Psoas muscle (tissue), 8 donors: ENCODE data around the gene ATP8A1. TPM values are rescaled to one million over a fixed set of nuclear protein-coding genes. Genes with fewer than 3 reads are reported as not detected.

Source experiments
- ATAC-seq, 4 donors: fragments of 200-7000 bp; cut with Tn5 transposase; one replicate each; pipeline ENCODE4 v1.9.1; 2020; ENCODE audit warnings: moderate library complexity in 3 of 4, mild to moderate bottlenecking in 2 of 4
- DNase-seq, 2 donors: peaks; one replicate each; pipeline ENCODE4 v3.0.0-alpha.2; 2020
- H3K27ac ChIP-seq: fragments of 200-600 bp; one replicate; pipeline ENCODE4 v1.8.0; 2022
- H3K27me3 ChIP-seq, 3 donors: fragments of 200-600 bp in 1 of 3; one replicate each; pipeline versions ENCODE4 v1.6.1 to v1.8.0; 2013 to 2022; ENCODE audit warnings: low read length in 2 of 3, mild to moderate bottlenecking in 2 of 3, moderate library complexity in 1 of 3; ENCODE audit not compliant: insufficient read depth in 3 of 3
- H3K36me3 ChIP-seq, 2 donors: fragments of 200-600 bp in 1 of 2; one replicate each; pipeline versions ENCODE4 v1.6.1 to v1.8.0; 2013 to 2022; ENCODE audit warnings: low read depth in 1 of 2, mild to moderate bottlenecking in 1 of 2, moderate library complexity in 1 of 2; ENCODE audit not compliant: insufficient read depth in 1 of 2
- H3K4me1 ChIP-seq: fragments of 200-600 bp; one replicate; pipeline ENCODE4 v1.8.0; 2022
- H3K4me3 ChIP-seq: fragments of 200-600 bp; one replicate; pipeline ENCODE4 v1.8.0; 2022; ENCODE audit warnings: mild to moderate bottlenecking
- H3K9me3 ChIP-seq: fragments of 200-600 bp; one replicate; pipeline ENCODE4 v1.8.0; 2022
- CTCF ChIP-seq: fragments of 200-600 bp; IDR thresholded peaks from one replicate; pipeline ENCODE4 v1.8.0; 2022; ENCODE audit warnings: antibody characterized with exemption
- WGBS, 3 donors: extraction: QIAGEN DNeasy Blood & Tissue Kit; methylation state at CpG; one replicate each; pipeline versions ENCODE4 v1.1.6 to v1.1.7; 2013; 5-methylcytosine and 5-hydroxymethylcytosine counted together
- intact Hi-C, 2 donors: fragments of 100-400 bp; cut with DNase I; formaldehyde crosslinking; loops; one replicate each; pipeline versions ENCODE4 v1.11.0 to v1.14.2; 2022
- polyA plus RNA-seq, 3 donors: library from polyadenylated mRNA; stranded (reverse); fragments of 200-250 nt; gene quantifications; one replicate each; pipeline ENCODE4 v1.2.3, GENCODE V29; 2013
- total RNA-seq, 4 donors: library from RNA; stranded (reverse); fragmentation: NEBNext Ultra II Directional in 2 of 4; extraction: Animal tissue kit (Norgen Biotek cat#: 25700) in 2 of 4; gene quantifications; one replicate each; pipeline versions ENCODE4 v1.2.1 to v1.2.4, GENCODE V29; 2021 to 2023
- donor health status: healthy with polysubstance abuse.
- donor health status: DM: no; HTN: no; CAD: no; lungs with moderate emphysema.
- donor health status: Bipolar disorder and iron deficiency.
- donor health status: healthy.
- donor health status: DM: yes; HTN: yes; CAD: no.
- donor health status: DM: no; HTN: no; CAD: no.
- donor health status: DM: no; HTN: no; CAD: no.
- donor health status: DM: yes; HTN: yes; CAD: no.

ATP8A1 gene
- total and polyA plus RNA-seq, 7 donors = 2.2 to 26.5 (median 14.7) TPM

- H3K27me3 ChIP-seq = no peaks in the 10 kb centered on the region
- H3K36me3 ChIP-seq = no peaks in the 10 kb centered on the region
- peaks cover 32% of the 10 kb centered on the region for H3K4me1 ChIP-seq
- H3K4me3 ChIP-seq = no peak overlapping the region
- 84 to 93% (median 93%) methylated on average over 4 of the region's 4 CpGs for WGBS, 3 donors
- ATAC-seq = no peak
- H3K27ac ChIP-seq = no peak overlapping the region
- intact Hi-C loops = loop anchor here in 1 of 2 donors (5.0 kb wide), 1 partner anchor 46 kb away; the partner anchor contains the start of gene ATP8A1
- no peak for DNase-seq
- no peaks in the 10 kb centered on the region for H3K9me3 ChIP-seq
- no peak for TF ChIP-seq CTCF
Measured at GRCh38 chr4:42610941-42611340, 46.0 kb downstream of the ATP8A1 start.

- no peak for TF ChIP-seq CTCF
- ATAC-seq (no peak), DNase-seq (no peak)
- Histone ChIP-seq H3K9me3 (no peaks in the 10 kb centered on the region), H3K36me3 (no peaks in the 10 kb centered on the region), H3K27me3 (no peaks in the 10 kb centered on the region), H3K4me1 (peaks cover 33% of the 10 kb centered on the region), H3K4me3 (no peak overlapping the region), H3K27ac (peak overlapping the region; percentile 54)
- intact Hi-C loops = no loop called here
- WGBS, 3 donors = 93 to 96% (median 95%) methylated on average over 4 of the region's 4 CpGs
Measured at GRCh38 chr4:42609051-42609450, 47.9 kb downstream of the ATP8A1 start.

- Histone ChIP-seq H3K4me1 (peaks cover 38% of the 10 kb centered on the region), H3K27me3 (no peaks in the 10 kb centered on the region), H3K9me3 (no peaks in the 10 kb centered on the region), H3K36me3 (no peaks in the 10 kb centered on the region), H3K4me3 (no peak overlapping the region), H3K27ac (peak overlapping the region; percentile 54)
- 87 to 97% (median 96%) methylated on average over 2 to 3 of the region's 3 CpGs for WGBS, 3 donors
- intact Hi-C loops = no loop called here
- ATAC-seq (no peak), DNase-seq (no peak)
- TF ChIP-seq CTCF = no peak
Measured at GRCh38 chr4:42608551-42608950, 48.4 kb downstream of the ATP8A1 start.

- intact Hi-C loops = no loop called here
- Histone ChIP-seq H3K27me3 (no peaks in the 10 kb centered on the region), H3K27ac (peak overlapping the region; percentile 74), H3K4me1 (peaks cover 39% of the 10 kb centered on the region), H3K36me3 (no peaks in the 10 kb centered on the region), H3K9me3 (no peaks in the 10 kb centered on the region), H3K4me3 (no peak overlapping the region)
- 32 to 43% (median 37%) methylated on average over 3 of the region's 3 CpGs for WGBS, 3 donors
- no peak for TF ChIP-seq CTCF
- DNase-seq (no peak), ATAC-seq (peak in 2 of 4 donors; percentile 51 to 62)
Measured at GRCh38 chr4:42607011-42607726, 49.7 kb downstream of the ATP8A1 start.
